ENCODE data around the gene LHCGR.

LHCGR gene

DNA sequence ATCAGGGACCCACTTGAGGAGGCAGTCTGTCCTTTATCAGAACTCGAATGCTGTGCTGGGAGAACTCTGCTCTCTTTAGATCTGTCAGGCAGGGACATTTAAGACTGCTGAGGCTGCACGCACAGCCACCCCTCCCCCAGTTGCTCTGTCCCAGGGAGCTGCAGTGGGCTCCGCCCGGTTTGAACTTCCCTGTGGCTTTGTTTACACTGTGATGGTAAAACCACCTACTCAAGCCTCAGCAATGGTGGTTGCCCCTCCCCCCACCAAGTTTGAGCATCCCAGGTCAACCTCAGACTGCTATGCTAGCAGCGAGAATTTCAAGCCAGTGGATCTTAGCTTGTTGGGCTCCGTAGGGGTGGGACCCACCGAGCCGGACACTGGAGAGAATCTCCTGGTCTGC lies 11.8 kb upstream of the LHCGR start:
- DNase-seq (ENCODE audit: low read depth), result no peak
- H3K4me3 ChIP-seq (ENCODE audit: low read depth, low read length), result no peak overlapping the region
- TF ChIP-seq, protein P1, sequence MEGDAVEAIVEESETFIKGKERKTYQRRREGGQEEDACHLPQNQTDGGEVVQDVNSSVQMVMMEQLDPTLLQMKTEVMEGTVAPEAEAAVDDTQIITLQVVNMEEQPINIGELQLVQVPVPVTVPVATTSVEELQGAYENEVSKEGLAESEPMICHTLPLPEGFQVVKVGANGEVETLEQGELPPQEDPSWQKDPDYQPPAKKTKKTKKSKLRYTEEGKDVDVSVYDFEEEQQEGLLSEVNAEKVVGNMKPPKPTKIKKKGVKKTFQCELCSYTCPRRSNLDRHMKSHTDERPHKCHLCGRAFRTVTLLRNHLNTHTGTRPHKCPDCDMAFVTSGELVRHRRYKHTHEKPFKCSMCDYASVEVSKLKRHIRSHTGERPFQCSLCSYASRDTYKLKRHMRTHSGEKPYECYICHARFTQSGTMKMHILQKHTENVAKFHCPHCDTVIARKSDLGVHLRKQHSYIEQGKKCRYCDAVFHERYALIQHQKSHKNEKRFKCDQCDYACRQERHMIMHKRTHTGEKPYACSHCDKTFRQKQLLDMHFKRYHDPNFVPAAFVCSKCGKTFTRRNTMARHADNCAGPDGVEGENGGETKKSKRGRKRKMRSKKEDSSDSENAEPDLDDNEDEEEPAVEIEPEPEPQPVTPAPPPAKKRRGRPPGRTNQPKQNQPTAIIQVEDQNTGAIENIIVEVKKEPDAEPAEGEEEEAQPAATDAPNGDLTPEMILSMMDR (IDR thresholded peaks at IDR 0.05; ENCODE audit: low read depth, low read length, missing control alignments), result no peak

- no peak for DNase-seq (ENCODE audit: low read depth)
- no peak overlapping the region for H3K4me3 ChIP-seq (ENCODE audit: low read depth, low read length)
- TF ChIP-seq, protein P1 (IDR thresholded peaks at IDR 0.05; ENCODE audit: low read depth, low read length, missing control alignments), result no peak
These were observed 5.3 kb upstream of the LHCGR start for GRCh38 chr2:48760826-48761225.

- TF ChIP-seq, protein P1 (IDR thresholded peaks at IDR 0.05; ENCODE audit: low read depth, low read length, missing control alignments), result no peak
- H3K4me3 ChIP-seq (ENCODE audit: low read depth, low read length), result no peak overlapping the region
- DNase-seq (ENCODE audit: low read depth), result no peak
These were observed 4.2 kb upstream of the LHCGR start for GRCh38 chr2:48759682-48760081.

GRCh38 chr2:48756289-48756688 lies 765 bp upstream of the LHCGR start:
- no peak for DNase-seq (ENCODE audit: low read depth)
- no peak overlapping the region for H3K4me3 ChIP-seq (ENCODE audit: low read depth, low read length)
- TF ChIP-seq, protein P1 (IDR thresholded peaks at IDR 0.05; ENCODE audit: low read depth, low read length, missing control alignments), result no peak

DNA sequence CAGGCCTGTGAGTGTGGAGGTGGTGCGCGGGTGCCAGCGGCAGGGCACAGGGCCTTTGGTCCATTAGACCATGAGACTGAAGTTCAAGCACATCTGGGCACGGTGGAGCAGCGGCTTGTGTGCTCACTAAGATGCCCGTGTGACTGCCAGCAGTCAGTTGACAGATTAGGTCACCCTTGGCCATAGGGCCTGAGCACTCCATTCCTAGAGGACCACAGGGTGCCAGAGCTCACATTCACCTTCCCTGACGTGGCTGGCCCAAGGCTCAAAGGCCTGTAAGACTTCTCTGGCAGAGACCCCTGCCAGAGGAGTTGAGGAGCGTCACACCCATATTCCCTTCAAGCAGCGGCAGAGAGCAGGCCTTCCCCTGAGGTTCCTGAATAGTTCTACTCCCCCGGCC lies 650 bp downstream of the LHCGR start:
- TF ChIP-seq, protein P1 (IDR thresholded peaks at IDR 0.05; ENCODE audit: low read depth, low read length, missing control alignments), result no peak
- no peak for DNase-seq (ENCODE audit: low read depth)
- H3K4me3 ChIP-seq (ENCODE audit: low read depth, low read length), result no peak overlapping the region

GRCh38 chr2:48753228-48753627 lies 2.3 kb downstream of the LHCGR start:
- no peak for DNase-seq (ENCODE audit: low read depth)
- TF ChIP-seq, protein P1 (IDR thresholded peaks at IDR 0.05; ENCODE audit: low read depth, low read length, missing control alignments), result no peak

GRCh38 chr2:48750128-48750739 lies 5.3 kb downstream of the LHCGR start:
- TF ChIP-seq, protein P1 (IDR thresholded peaks at IDR 0.05; ENCODE audit: low read depth, low read length, missing control alignments), result no peak
- peak; percentile 10 for DNase-seq (ENCODE audit: low read depth)
- no peak overlapping the region for H3K4me3 ChIP-seq (ENCODE audit: low read depth, low read length)

More at GRCh38 chr2:48753228-48753627, 2.3 kb downstream of the LHCGR start:
- H3K4me3 ChIP-seq (ENCODE audit: low read depth, low read length), result no peak overlapping the region

Measured in GM12864 (cell line).